AG04449 (cell line): ENCODE data around the gene ZNF385C.

Experiments
- CTCF ChIA-PET: fragments of 350-600 bp; formaldehyde crosslinking; extraction: SDS; loops from one replicate; lab custom pipeline; 2021; ENCODE audit warnings: antibody characterized with exemption; lab: Yijun Ruan, JAX
- POLR2A ChIA-PET: fragments of 400-600, 350-600 bp; formaldehyde crosslinking; extraction: SDS; loops from one replicate; lab custom pipeline; 2020; ENCODE audit warnings: antibody characterized with exemption, inconsistent platforms; lab: Yijun Ruan, JAX
- DNase-seq: peaks from one replicate; pipeline ENCODE4 v3.0.0-alpha.2; 2010; ENCODE audit warnings: low read depth, low spot score
- H3K4me3 ChIP-seq: 2 replicates; pipeline ENCODE4 v1.5.1; 2011; ENCODE audit warnings: low read depth, mild to moderate bottlenecking, control low read depth, low read length
- TF ChIP-seq, protein P1 (sequence below): IDR thresholded peaks from one replicate; pipeline ENCODE4 v1.5.1; 2011; ENCODE audit warnings: mild to moderate bottlenecking, moderate library complexity, low read length, control low read depth, inconsistent platforms; ENCODE audit not compliant: insufficient read depth; ENCODE audit errors: missing control alignments

Gene ZNF385C

GRCh38 chr17:41998497-41998896 is 99.8 kb downstream of the ZNF385C start:
- TF ChIP-seq, protein P1, sequence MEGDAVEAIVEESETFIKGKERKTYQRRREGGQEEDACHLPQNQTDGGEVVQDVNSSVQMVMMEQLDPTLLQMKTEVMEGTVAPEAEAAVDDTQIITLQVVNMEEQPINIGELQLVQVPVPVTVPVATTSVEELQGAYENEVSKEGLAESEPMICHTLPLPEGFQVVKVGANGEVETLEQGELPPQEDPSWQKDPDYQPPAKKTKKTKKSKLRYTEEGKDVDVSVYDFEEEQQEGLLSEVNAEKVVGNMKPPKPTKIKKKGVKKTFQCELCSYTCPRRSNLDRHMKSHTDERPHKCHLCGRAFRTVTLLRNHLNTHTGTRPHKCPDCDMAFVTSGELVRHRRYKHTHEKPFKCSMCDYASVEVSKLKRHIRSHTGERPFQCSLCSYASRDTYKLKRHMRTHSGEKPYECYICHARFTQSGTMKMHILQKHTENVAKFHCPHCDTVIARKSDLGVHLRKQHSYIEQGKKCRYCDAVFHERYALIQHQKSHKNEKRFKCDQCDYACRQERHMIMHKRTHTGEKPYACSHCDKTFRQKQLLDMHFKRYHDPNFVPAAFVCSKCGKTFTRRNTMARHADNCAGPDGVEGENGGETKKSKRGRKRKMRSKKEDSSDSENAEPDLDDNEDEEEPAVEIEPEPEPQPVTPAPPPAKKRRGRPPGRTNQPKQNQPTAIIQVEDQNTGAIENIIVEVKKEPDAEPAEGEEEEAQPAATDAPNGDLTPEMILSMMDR: no peak
- POLR2A ChIA-PET: no interaction called here
- CTCF ChIA-PET: interaction anchor here (1.2 to 1.7 kb wide), 2 partner anchors 17 to 36 kb away, joined by 4 to 5 read pairs; no protein-coding TSS in a partner anchor

GRCh38 chr17:41996855-41997164 is 101.5 kb downstream of the ZNF385C start:
- CTCF ChIA-PET: interaction anchor here (0.9 to 1.2 kb wide), 2 partner anchors 15 to 28 kb away, joined by 3 to 4 read pairs; no protein-coding TSS in a partner anchor
- POLR2A ChIA-PET: no interaction called here
- no peak overlapping the region for H3K4me3 ChIP-seq
- TF ChIP-seq, protein P1: no peak
- no peak for DNase-seq

More at GRCh38 chr17:41998497-41998896, 99.8 kb downstream of the ZNF385C start:
- no peak overlapping the region for H3K4me3 ChIP-seq
- DNase-seq: no peak

GRCh38 chr17:41992576-41992975 is 105.7 kb downstream of the ZNF385C start:
- no peak for DNase-seq
- TF ChIP-seq, protein P1: no peak
- POLR2A ChIA-PET: no interaction called here
- H3K4me3 ChIP-seq: no peak overlapping the region
- CTCF ChIA-PET: interaction anchor here (0.8 to 0.9 kb wide), 2 partner anchors 12 to 29 kb away, joined by 3 read pairs; no protein-coding TSS in a partner anchor

GRCh38 chr17:41989702-41990419 is 108.4 kb downstream of the ZNF385C start:
- TF ChIP-seq, protein P1: no peak
- DNase-seq: no peak
- no peak overlapping the region for H3K4me3 ChIP-seq
- ChIA-PET POLR2A (no interaction called here), CTCF (interaction anchor here (0.5 to 2.2 kb wide), 6 partner anchors 10 to 1233 kb away, joined by 3 to 6 read pairs (median 4); no protein-coding TSS in a partner anchor)

DNA sequence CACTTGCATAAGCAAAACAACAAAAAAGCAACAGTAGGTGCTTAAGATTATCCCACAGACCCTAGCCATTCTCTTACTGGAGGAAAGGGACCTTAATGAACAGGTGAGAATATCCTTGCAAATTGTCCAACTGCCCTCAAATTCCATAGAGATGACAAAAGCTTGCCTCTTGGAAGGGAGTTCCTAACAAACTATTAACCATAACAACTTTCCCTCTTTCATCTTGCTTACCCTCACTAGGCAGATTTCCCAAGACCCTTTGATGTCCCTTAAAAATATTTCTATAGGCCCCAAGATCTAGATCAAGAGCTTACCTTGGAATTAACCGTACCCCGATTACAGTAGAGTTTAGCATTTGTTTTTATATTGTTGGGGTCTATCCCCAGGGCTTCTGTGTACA is 109.9 kb downstream of the ZNF385C start:
- TF ChIP-seq, protein P1: no peak
- CTCF ChIA-PET: interaction anchor here (0.9 to 2.2 kb wide), 6 partner anchors 8 to 32 kb away, joined by 3 to 6 read pairs (median 4); partner anchors contain the start of gene NKIRAS2
- no peak for DNase-seq
- no peak overlapping the region for H3K4me3 ChIP-seq
- POLR2A ChIA-PET: no interaction called here

- DNase-seq: no peak
- TF ChIP-seq, protein P1: no peak
- CTCF ChIA-PET: interaction anchor here (0.8 to 2.2 kb wide), 3 partner anchors 12 to 33 kb away, joined by 3 to 6 read pairs (median 5); partner anchors contain the start of gene NKIRAS2
- H3K4me3 ChIP-seq: no peak overlapping the region
- POLR2A ChIA-PET: no interaction called here
These were observed 110.6 kb downstream of the ZNF385C start for GRCh38 chr17:41987642-41988041.
